HepG2 (cell line): ENCODE measurements around the gene SLC6A17.

ENCODE experiments used
- ASH2L ChIP-seq: fragments of 300-600, 200-600 bp; sonication (generic); IDR thresholded peaks from 2 replicates; pipeline ENCODE4 v1.7.0; 2017; ENCODE audit warnings: low read depth, mild to moderate bottlenecking, moderate library complexity, mixed read lengths, low read length; ENCODE audit not compliant: insufficient read length
- BCL6 ChIP-seq: IDR thresholded peaks from 2 replicates; pipeline ENCODE4 v1.6.1; 2016; ENCODE audit warnings: missing genetic modification reagents, missing compliant biosample characterization
- CHD4 ChIP-seq: fragments of 200-600 bp; sonication (generic); IDR thresholded peaks from 2 replicates; pipeline ENCODE4 v1.7.0; 2017; ENCODE audit warnings: mild to moderate bottlenecking, low read length, borderline replicate concordance
- KAT7 ChIP-seq: IDR thresholded peaks from 2 replicates; pipeline ENCODE4 v1.6.1; 2018; ENCODE audit warnings: borderline replicate concordance, missing compliant biosample characterization
- NFE2 ChIP-seq: sonication (generic); formaldehyde crosslinking; IDR thresholded peaks from 2 replicates; pipeline ENCODE4 v1.4.0; 2020; ENCODE audit warnings: missing genetic modification reagents
- POLR2AphosphoS5 ChIP-seq: IDR thresholded peaks from 2 replicates; pipeline ENCODE4 v1.6.1; 2012; ENCODE audit warnings: low read depth, low read length
- TARDBP ChIP-seq: sonication (generic); formaldehyde crosslinking; IDR thresholded peaks from 2 replicates; pipeline ENCODE4 v1.8.0; 2022; ENCODE audit warnings: mild to moderate bottlenecking, missing genetic modification reagents
- ZBTB26 ChIP-seq: IDR thresholded peaks from 2 replicates; pipeline ENCODE4 v1.6.1; 2016; ENCODE audit warnings: missing compliant biosample characterization, missing genetic modification reagents, borderline replicate concordance
- ZBTB38 ChIP-seq: sonication (generic); formaldehyde crosslinking; IDR thresholded peaks from 2 replicates; pipeline ENCODE4 v1.5.1; 2020; ENCODE audit warnings: mild to moderate bottlenecking, missing genetic modification reagents
- ZKSCAN8 ChIP-seq: IDR thresholded peaks from 2 replicates; pipeline ENCODE4 v1.6.1; 2016; ENCODE audit warnings: borderline replicate concordance, missing genetic modification reagents, missing compliant biosample characterization
- ZNF281 ChIP-seq: sonication (generic); formaldehyde crosslinking; IDR thresholded peaks from 2 replicates; pipeline ENCODE4 v1.4.0; 2020; ENCODE audit warnings: missing genetic modification reagents, borderline replicate concordance
- ZNF546 ChIP-seq: sonication (generic); formaldehyde crosslinking; conservative IDR thresholded peaks from 2 replicates; pipeline ENCODE4 v1.8.1; 2023; ENCODE audit warnings: mild to moderate bottlenecking, missing genetic modification reagents
- TF ChIP-seq, protein P1 (sequence below): sonication (generic); formaldehyde crosslinking; IDR thresholded peaks from 2 replicates; pipeline ENCODE4 v1.8.1; 2022; ENCODE audit warnings: low read depth, mild to moderate bottlenecking, missing genetic modification reagents

GRCh38 chr1:110160538-110161100 is 10.3 kb downstream of the SLC6A17 start:
- TF ChIP-seq NFE2 = no peak
- TF ChIP-seq ASH2L = no peak
- TF ChIP-seq ZNF546 (CRISPR knock-in tag) = no peak
- no peak for TF ChIP-seq ZBTB26 (CRISPR knock-in tag)
- no peak for TF ChIP-seq ZNF281 (CRISPR knock-in tag)
- no peak for TF ChIP-seq KAT7 (CRISPR knock-in tag)
- no peak for TF ChIP-seq CHD4
- no peak for TF ChIP-seq ZKSCAN8
- TF ChIP-seq TARDBP = no peak
- TF ChIP-seq BCL6 (CRISPR knock-in tag) = no peak
- TF ChIP-seq, protein P1, sequence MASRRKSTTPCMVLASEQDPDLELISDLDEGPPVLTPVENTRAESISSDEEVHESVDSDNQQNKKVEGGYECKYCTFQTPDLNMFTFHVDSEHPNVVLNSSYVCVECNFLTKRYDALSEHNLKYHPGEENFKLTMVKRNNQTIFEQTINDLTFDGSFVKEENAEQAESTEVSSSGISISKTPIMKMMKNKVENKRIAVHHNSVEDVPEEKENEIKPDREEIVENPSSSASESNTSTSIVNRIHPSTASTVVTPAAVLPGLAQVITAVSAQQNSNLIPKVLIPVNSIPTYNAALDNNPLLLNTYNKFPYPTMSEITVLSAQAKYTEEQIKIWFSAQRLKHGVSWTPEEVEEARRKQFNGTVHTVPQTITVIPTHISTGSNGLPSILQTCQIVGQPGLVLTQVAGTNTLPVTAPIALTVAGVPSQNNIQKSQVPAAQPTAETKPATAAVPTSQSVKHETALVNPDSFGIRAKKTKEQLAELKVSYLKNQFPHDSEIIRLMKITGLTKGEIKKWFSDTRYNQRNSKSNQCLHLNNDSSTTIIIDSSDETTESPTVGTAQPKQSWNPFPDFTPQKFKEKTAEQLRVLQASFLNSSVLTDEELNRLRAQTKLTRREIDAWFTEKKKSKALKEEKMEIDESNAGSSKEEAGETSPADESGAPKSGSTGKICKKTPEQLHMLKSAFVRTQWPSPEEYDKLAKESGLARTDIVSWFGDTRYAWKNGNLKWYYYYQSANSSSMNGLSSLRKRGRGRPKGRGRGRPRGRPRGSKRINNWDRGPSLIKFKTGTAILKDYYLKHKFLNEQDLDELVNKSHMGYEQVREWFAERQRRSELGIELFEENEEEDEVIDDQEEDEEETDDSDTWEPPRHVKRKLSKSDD (CRISPR knock-in tag) = no peak
- TF ChIP-seq ZBTB38 (CRISPR knock-in tag) = no peak
- no peak for TF ChIP-seq POLR2AphosphoS5
